Esophagus mucosa (tissue), 1 donor: ENCODE measurements around the gene CDKN1A. TPM values are rescaled to one million over a fixed set of nuclear protein-coding genes. Genes with fewer than 3 reads are reported as not detected.
"Not testable (repeated sequence)": the region's sequence is repeated elsewhere in the genome, so short reads cannot be mapped to it uniquely, and the experiment has no call there.

Experiments
- ATAC-seq: fragments of 200-7000 bp; cut with Tn5 transposase; one replicate; pipeline ENCODE4 v1.9.1; 2020
- total RNA-seq: library from RNA; stranded (reverse); gene quantifications from one replicate; pipeline ENCODE4 v1.2.4, GENCODE V29; 2023
- donor health status: DM: yes; HTN: yes; CAD: no.

CDKN1A gene
- total RNA-seq, 1 donor from 2014 or later, result 145 TPM

- ATAC-seq, result no peak
These were observed 43.0 kb downstream of the CDKN1A start for GRCh38 chr6:36721369-36722140.

GRCh38 chr6:36722365-36722764, 43.9 kb downstream of the CDKN1A start:
- ATAC-seq, result no peak

GRCh38 chr6:36722879-36723278, 44.4 kb downstream of the CDKN1A start:
- peak; percentile 43 for ATAC-seq

- not testable (repeated sequence) for ATAC-seq
These were observed 45.5 kb downstream of the CDKN1A start for GRCh38 chr6:36723992-36724391.

GRCh38 chr6:36724514-36725390, 46.2 kb downstream of the CDKN1A start:
- peak; percentile 46 for ATAC-seq

GRCh38 chr6:36725581-36725980, 47.1 kb downstream of the CDKN1A start:
- ATAC-seq, result no peak

- ATAC-seq, result peak; percentile 73
These were observed 49.0 kb downstream of the CDKN1A start for GRCh38 chr6:36727505-36728021.

- ATAC-seq, result no peak
These were observed 50.0 kb downstream of the CDKN1A start for GRCh38 chr6:36728289-36729160.

GRCh38 chr6:36729161-36729524, 50.6 kb downstream of the CDKN1A start:
- no peak for ATAC-seq

- no peak for ATAC-seq
These were observed 52.2 kb downstream of the CDKN1A start for GRCh38 chr6:36730424-36731380.

GRCh38 chr6:36731622-36732310, 53.3 kb downstream of the CDKN1A start:
- no peak for ATAC-seq

GRCh38 chr6:36733300-36733699, 54.8 kb downstream of the CDKN1A start:
- no peak for ATAC-seq

- no peak for ATAC-seq
These were observed 56.1 kb downstream of the CDKN1A start for GRCh38 chr6:36734486-36735060.

GRCh38 chr6:36735110-36736071, 56.9 kb downstream of the CDKN1A start:
- ATAC-seq, result peak; percentile 83

Other genes starting within 250 kb of the CDKN1A start
- not detected for gene PXT1, start 235.9 kb upstream of the CDKN1A start, total RNA-seq
- gene KCTD20, start 235.7 kb upstream of the CDKN1A start, total RNA-seq, result 23.1 TPM
- 26.1 TPM for gene STK38, start 131.2 kb upstream of the CDKN1A start, total RNA-seq
- 216 TPM for gene SRSF3, start 84.4 kb upstream of the CDKN1A start, total RNA-seq
- 0.36 TPM for gene RAB44, start 19.1 kb downstream of the CDKN1A start, total RNA-seq
- 1.00 TPM for gene CPNE5, start 160.7 kb downstream of the CDKN1A start, total RNA-seq
- 25.5 TPM for gene PPIL1, start 196.1 kb downstream of the CDKN1A start, total RNA-seq
- 33.6 TPM for gene C6orf89, start 207.2 kb downstream of the CDKN1A start, total RNA-seq